Measurements from ENCODE around the gene HNRNPR. TPM values are rescaled to one million over a fixed set of nuclear protein-coding genes. Genes with fewer than 3 reads are reported as not detected.
A peak's percentile ranks its signal among the peaks of the same experiment; 100 is the strongest.

HNRNPR gene
- total RNA-seq = 69.5 and 70.6 TPM in 2 replicates

GRCh38 chr1:23344111-23344986 lies at the start of gene HNRNPR:
TSS of gene HNRNPR (minus strand) at chr1:23344284. CDS start at chr1:23341008, 3,276 bp downstream.
- DNase-seq (ENCODE audit: insufficient read length, low spot score, missing footprints) = peak; percentile 99
- no peaks in the 10 kb centered on the region for H3K27me3 ChIP-seq (ENCODE audit: insufficient read depth, low read length)
- peak within 1 kb of the TSS; percentile 93 for H3K27ac ChIP-seq (ENCODE audit: low read depth, low read length)
- H3K36me3 ChIP-seq (ENCODE audit: insufficient read depth, low read length) = no peaks in the 10 kb centered on the region
- H3K79me2 ChIP-seq (ENCODE audit: insufficient read depth, low read length) = peaks cover 45% of the 10 kb centered on the region
- peaks cover 28% of the 10 kb centered on the region for H3K4me1 ChIP-seq (ENCODE audit: insufficient read depth, low read length)
- no peaks in the 10 kb centered on the region for H3K9me3 ChIP-seq (ENCODE audit: low read depth, low read length)
- H4K20me1 ChIP-seq (ENCODE audit: insufficient read depth, low read length) = peaks cover 32% of the 10 kb centered on the region
- H3K4me2 ChIP-seq (ENCODE audit: insufficient read depth, low read length) = peak within 1 kb of the TSS; percentile 90
- TF ChIP-seq, protein P1, sequence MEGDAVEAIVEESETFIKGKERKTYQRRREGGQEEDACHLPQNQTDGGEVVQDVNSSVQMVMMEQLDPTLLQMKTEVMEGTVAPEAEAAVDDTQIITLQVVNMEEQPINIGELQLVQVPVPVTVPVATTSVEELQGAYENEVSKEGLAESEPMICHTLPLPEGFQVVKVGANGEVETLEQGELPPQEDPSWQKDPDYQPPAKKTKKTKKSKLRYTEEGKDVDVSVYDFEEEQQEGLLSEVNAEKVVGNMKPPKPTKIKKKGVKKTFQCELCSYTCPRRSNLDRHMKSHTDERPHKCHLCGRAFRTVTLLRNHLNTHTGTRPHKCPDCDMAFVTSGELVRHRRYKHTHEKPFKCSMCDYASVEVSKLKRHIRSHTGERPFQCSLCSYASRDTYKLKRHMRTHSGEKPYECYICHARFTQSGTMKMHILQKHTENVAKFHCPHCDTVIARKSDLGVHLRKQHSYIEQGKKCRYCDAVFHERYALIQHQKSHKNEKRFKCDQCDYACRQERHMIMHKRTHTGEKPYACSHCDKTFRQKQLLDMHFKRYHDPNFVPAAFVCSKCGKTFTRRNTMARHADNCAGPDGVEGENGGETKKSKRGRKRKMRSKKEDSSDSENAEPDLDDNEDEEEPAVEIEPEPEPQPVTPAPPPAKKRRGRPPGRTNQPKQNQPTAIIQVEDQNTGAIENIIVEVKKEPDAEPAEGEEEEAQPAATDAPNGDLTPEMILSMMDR (IDR thresholded peaks at IDR 0.05; ENCODE audit: extremely low read depth, low read depth, low read length) = no peak
- peak within 1 kb of the TSS; percentile 78 for H3K4me3 ChIP-seq (ENCODE audit: insufficient read depth, low read length)
- H2AFZ ChIP-seq (ENCODE audit: low read length) = peak within 1 kb of the TSS; percentile 90

- Histone ChIP-seq H3K36me3 (ENCODE audit: insufficient read depth, low read length) (no peaks in the 10 kb centered on the region), H3K4me3 (ENCODE audit: insufficient read depth, low read length) (no peak overlapping the region), H3K27me3 (ENCODE audit: insufficient read depth, low read length) (no peaks in the 10 kb centered on the region), H4K20me1 (ENCODE audit: insufficient read depth, low read length) (no peaks in the 10 kb centered on the region), H3K4me2 (ENCODE audit: insufficient read depth, low read length) (peak overlapping the region; percentile 44), H3K27ac (ENCODE audit: low read depth, low read length) (peak overlapping the region; percentile 85), H3K79me2 (ENCODE audit: insufficient read depth, low read length) (no peaks in the 10 kb centered on the region), H2AFZ (ENCODE audit: low read length) (no peak overlapping the region), H3K9me3 (ENCODE audit: low read depth, low read length) (no peaks in the 10 kb centered on the region), H3K4me1 (ENCODE audit: insufficient read depth, low read length) (peaks cover 27% of the 10 kb centered on the region)
- peak; percentile 80 for DNase-seq (ENCODE audit: insufficient read length, low spot score, missing footprints)
- TF ChIP-seq, protein P1 (IDR thresholded peaks at IDR 0.05; ENCODE audit: extremely low read depth, low read depth, low read length) = no peak
These were observed 49.6 kb upstream of the HNRNPR start for GRCh38 chr1:23393706-23394105.

DNA sequence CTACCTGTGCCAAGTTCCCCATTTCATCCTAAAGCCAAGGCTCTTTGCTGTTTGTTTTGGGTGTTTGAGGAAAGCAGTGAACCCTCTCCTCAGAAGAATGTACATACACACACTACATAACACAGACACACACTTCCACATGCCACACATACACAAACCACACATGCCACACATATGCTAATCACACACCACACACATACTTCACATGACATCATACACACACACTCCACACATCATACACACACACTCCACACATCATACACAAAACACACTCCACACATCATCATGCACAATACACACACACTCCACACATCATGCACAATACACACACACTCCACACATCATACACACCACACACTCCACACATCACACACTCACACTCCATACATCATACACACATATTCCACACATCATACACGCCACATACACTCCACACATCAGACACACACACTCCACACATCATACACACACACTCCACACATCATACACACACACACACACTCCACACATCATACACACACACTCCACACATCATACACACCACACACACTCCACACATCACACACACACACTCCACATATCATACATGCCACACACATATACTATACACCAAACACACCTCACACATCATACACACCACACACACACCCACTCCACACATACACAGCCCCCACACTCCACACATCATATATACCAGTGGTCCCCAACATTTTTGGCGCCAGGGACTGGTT lies 48.2 kb upstream of the HNRNPR start:
- Histone ChIP-seq H3K79me2 (ENCODE audit: insufficient read depth, low read length) (no peaks in the 10 kb centered on the region), H3K4me3 (ENCODE audit: insufficient read depth, low read length) (no peak overlapping the region), H2AFZ (ENCODE audit: low read length) (no peak overlapping the region), H4K20me1 (ENCODE audit: insufficient read depth, low read length) (no peaks in the 10 kb centered on the region), H3K36me3 (ENCODE audit: insufficient read depth, low read length) (no peaks in the 10 kb centered on the region), H3K9me3 (ENCODE audit: low read depth, low read length) (no peaks in the 10 kb centered on the region), H3K4me2 (ENCODE audit: insufficient read depth, low read length) (no peak overlapping the region), H3K27me3 (ENCODE audit: insufficient read depth, low read length) (no peaks in the 10 kb centered on the region), H3K4me1 (ENCODE audit: insufficient read depth, low read length) (peaks cover 27% of the 10 kb centered on the region), H3K27ac (ENCODE audit: low read depth, low read length) (no peak overlapping the region)
- no peak for DNase-seq (ENCODE audit: insufficient read length, low spot score, missing footprints)
- TF ChIP-seq, protein P1 (IDR thresholded peaks at IDR 0.05; ENCODE audit: extremely low read depth, low read depth, low read length) = no peak

GRCh38 chr1:23389837-23390321 lies 45.8 kb upstream of the HNRNPR start:
- Histone ChIP-seq H2AFZ (ENCODE audit: low read length) (no peak overlapping the region), H3K27me3 (ENCODE audit: insufficient read depth, low read length) (no peaks in the 10 kb centered on the region), H3K4me2 (ENCODE audit: insufficient read depth, low read length) (no peak overlapping the region), H3K36me3 (ENCODE audit: insufficient read depth, low read length) (no peaks in the 10 kb centered on the region), H4K20me1 (ENCODE audit: insufficient read depth, low read length) (no peaks in the 10 kb centered on the region), H3K27ac (ENCODE audit: low read depth, low read length) (no peak overlapping the region), H3K9me3 (ENCODE audit: low read depth, low read length) (no peaks in the 10 kb centered on the region), H3K4me3 (ENCODE audit: insufficient read depth, low read length) (no peak overlapping the region), H3K79me2 (ENCODE audit: insufficient read depth, low read length) (no peaks in the 10 kb centered on the region), H3K4me1 (ENCODE audit: insufficient read depth, low read length) (peaks cover 22% of the 10 kb centered on the region)
- TF ChIP-seq, protein P1 (IDR thresholded peaks at IDR 0.05; ENCODE audit: extremely low read depth, low read depth, low read length) = no peak
- no peak for DNase-seq (ENCODE audit: insufficient read length, low spot score, missing footprints)

All from osteoblast (primary cell).